K562 (cell line): ENCODE data around the gene ASMT. TPM values are rescaled to one million over a fixed set of nuclear protein-coding genes. Genes with fewer than 3 reads are reported as not detected.

ENCODE experiments used
- ATAC-seq: fragments of 200-7000 bp; cut with Tn5 transposase; 3 replicates; pipeline ENCODE4 v1.9.1; 2020; ENCODE audit warnings: moderate library complexity
- BruUV-seq: library from RNA; stranded (reverse); fragments of 400-500 nt; replicated peaks from 2 replicates; lab custom pipeline; 2021; lab: Mats Ljungman, UMichigan
- CTCF ChIA-PET: fragments of 300-600 bp; formaldehyde crosslinking; extraction: SDS; loops from one replicate; lab custom pipeline; 2021; ENCODE audit warnings: low intra/inter-chr PET ratio; lab: Yijun Ruan, JAX
- POLR2A ChIA-PET: fragments of 300-600, 350-650 bp; sonication (Branson Sonifier 250); formaldehyde crosslinking; extraction: SDS; loops from one replicate; lab custom pipeline; 2021; ENCODE audit warnings: antibody characterized with exemption, inconsistent platforms; lab: Yijun Ruan, JAX
- DNase-seq, 4 experiments: peaks; one replicate each; pipeline versions ENCODE4 v3.0.0 to v3.0.0-alpha.2; 2011 to 2018; ENCODE audit warnings: low spot score in 3 of 4, mixed read lengths in 3 of 4; ENCODE audit errors: extremely low read depth in 1 of 4
- FAIRE-seq: peaks from 2 replicates; lab custom pipeline; 2011; peaks lifted over from hg19 to GRCh38; lab: Jason Lieb, UNC
- H2AFZ ChIP-seq: 2 replicates; pipeline ENCODE4 v1.6.0; 2011; ENCODE audit warnings: low read depth, low read length, control low read depth, inconsistent platforms
- H3K27ac ChIP-seq: fragments of 200-600 bp; 3 replicates; pipeline ENCODE4 v1.8.0; 2011; ENCODE audit warnings: low read depth, mild to moderate bottlenecking, control low read depth, inconsistent platforms, low read length, moderate library complexity, mixed read lengths; ENCODE audit errors: extremely low read depth
- H3K27me3 ChIP-seq, 2 experiments: fragments of 300-600 bp in 1 of 2; 2 replicates in 1 of 2; 3 replicates in 1 of 2; pipeline versions ENCODE4 v1.6.0 to v1.8.0; 2011; ENCODE audit warnings: inconsistent platforms in 2 of 2, low read length in 2 of 2, mild to moderate bottlenecking in 1 of 2, mixed read lengths in 1 of 2, moderate library complexity in 1 of 2; ENCODE audit not compliant: control insufficient read depth in 2 of 2, insufficient read depth in 2 of 2
- H3K36me3 ChIP-seq: fragments of 300-600 bp; 3 replicates; pipeline ENCODE4 v1.8.0; 2011; ENCODE audit warnings: mild to moderate bottlenecking, low read length, inconsistent platforms; ENCODE audit not compliant: control insufficient read depth, insufficient read depth
- H3K4me1 ChIP-seq, 2 experiments: fragments of 200-600 bp in 1 of 2; replicated peaks in 1 of 2; 2 replicates in 1 of 2; 3 replicates in 1 of 2; pipeline versions ENCODE4 v1.5.1 to v1.8.0; 2011; ENCODE audit warnings: inconsistent platforms in 2 of 2, low read length in 2 of 2, mild to moderate bottlenecking in 1 of 2, mixed read lengths in 1 of 2, moderate library complexity in 1 of 2; ENCODE audit not compliant: control insufficient read depth in 2 of 2, insufficient read depth in 2 of 2
- H3K4me2 ChIP-seq: 2 replicates; pipeline ENCODE4 v1.6.1; 2011; ENCODE audit warnings: low read length, control low read depth, inconsistent platforms, mixed read lengths; ENCODE audit not compliant: insufficient read depth
- H3K4me3 ChIP-seq: fragments of 200-600 bp; sonication (generic), shearing (Covaris generic); 2 replicates; pipeline ENCODE4 v1.5.1; 2016; ENCODE audit warnings: control low read depth, inconsistent platforms
- H3K79me2 ChIP-seq: fragments of 200-600 bp; 3 replicates; pipeline ENCODE4 v1.8.0; 2011; ENCODE audit warnings: low read length, inconsistent platforms; ENCODE audit not compliant: control insufficient read depth, insufficient read depth
- H3K9ac ChIP-seq, 2 experiments: 2 replicates each; pipeline versions ENCODE4 v1.6.0 to v1.6.1; 2011; ENCODE audit warnings: low read depth in 2 of 2, low read length in 2 of 2, control low read depth in 1 of 2, inconsistent platforms in 1 of 2, mild to moderate bottlenecking in 1 of 2, mixed read lengths in 1 of 2; ENCODE audit not compliant: insufficient read depth in 1 of 2
- H3K9me1 ChIP-seq: one replicate; pipeline ENCODE4 v1.6.0; 2011; ENCODE audit warnings: inconsistent platforms, mild to moderate bottlenecking, low read length, moderate library complexity; ENCODE audit not compliant: control insufficient read depth, insufficient read depth
- H3K9me3 ChIP-seq: replicated peaks from 2 replicates; pipeline ENCODE4 v1.5.1; 2011; ENCODE audit warnings: low read depth, low read length, inconsistent platforms; ENCODE audit not compliant: control insufficient read depth, insufficient read depth
- H4K20me1 ChIP-seq: replicated peaks from 2 replicates; pipeline ENCODE4 v1.6.1; 2011; ENCODE audit warnings: low read length, inconsistent platforms, mixed read lengths; ENCODE audit not compliant: control insufficient read depth, insufficient read depth
- HNRNPK ChIP-seq: fragments of 200-400 bp; formaldehyde crosslinking; IDR thresholded peaks from one replicate; pipeline ENCODE4 v1.6.1; 2018; ENCODE audit warnings: mild to moderate bottlenecking, low read depth, low read length; ENCODE audit not compliant: poor library complexity, severe bottlenecking
- IFI16 ChIP-seq: fragments of 250-450 bp; sonication (Bioruptor Pico); IDR thresholded peaks from 2 replicates; pipeline ENCODE4 v2.1.2; 2022; ENCODE audit warnings: mild to moderate bottlenecking, inconsistent platforms
- MCM5 ChIP-seq: fragments of 450-650 bp; IDR thresholded peaks from 2 replicates; pipeline ENCODE4 v1.6.1; 2016; ENCODE audit warnings: low read depth
- RNF219 ChIP-seq: fragments of 250-450 bp; sonication (Bioruptor Pico); IDR thresholded peaks from 2 replicates; pipeline ENCODE4 v1.5.0; 2022; ENCODE audit warnings: mild to moderate bottlenecking
- SLC30A9 ChIP-seq: fragments of 250-450 bp; sonication (Bioruptor Pico); IDR thresholded peaks from 2 replicates; pipeline ENCODE4 v1.8.0; 2022; ENCODE audit warnings: mild to moderate bottlenecking, moderate library complexity
- STAT5B ChIP-seq: fragments of 250-450 bp; sonication (Bioruptor Pico); IDR thresholded peaks from 2 replicates; pipeline ENCODE4 v1.8.0; 2021; ENCODE audit warnings: mild to moderate bottlenecking, inconsistent platforms
- TGIF2 ChIP-seq: sonication (generic); formaldehyde crosslinking; IDR thresholded peaks from 2 replicates; pipeline ENCODE4 v1.8.1; 2022; ENCODE audit warnings: mild to moderate bottlenecking, missing genetic modification reagents, moderate library complexity
- ZFP36 ChIP-seq: fragments of 150-350 bp; IDR thresholded peaks from 2 replicates; pipeline ENCODE4 v1.6.1; 2018; ENCODE audit warnings: low read length, low read depth; ENCODE audit not compliant: partially characterized antibody
- WGBS: fragments of 100-300 bp; shearing (Covaris generic); methylation state at CpG from one replicate; pipeline ENCODE4 v1.1.6; 2016; ENCODE audit warnings: low coverage, mixed read lengths; ENCODE audit not compliant: insufficient coverage; ENCODE audit errors: missing lambda C conversion rate; 5-methylcytosine and 5-hydroxymethylcytosine counted together
- in situ Hi-C: fragments of 300-500 bp; cut with MboI; formaldehyde crosslinking; loops from 4 replicates; pipeline ENCODE4 v1.15.0; 2018; ENCODE audit warnings: inconsistent platforms, mixed read lengths
- intact Hi-C: fragments of 100-400 bp; cut with micrococcal nuclease; formaldehyde crosslinking; loops from 2 replicates; pipeline ENCODE4 v1.14.2; 2022
- polyA plus RNA-seq, 8 experiments: library from polyadenylated mRNA; depleted of rRNA in 4 of 8; stranded (reverse) in 5 of 8; unstranded in 3 of 8; fragments of >200 nt; fragmentation: Nextera tagmentation in 2 of 8; fragmentation: Illumina TruSeq in 1 of 8; extraction: Ambion mirVana in 2 of 8; extraction: Trizol in 1 of 8; gene quantifications; 2 replicates each; pipeline versions ENCODE4 v1.2.1 to v1.2.3, GENCODE V29; 2011 to 2014; ENCODE audit warnings: inconsistent platforms in 1 of 8, missing spikeins in 1 of 8
- total RNA-seq, 7 experiments: library from RNA; depleted of rRNA in 6 of 7; stranded (reverse); fragments of >200 nt in 6 of 7; fragmentation: Illumina TruSeq in 2 of 7; extraction: Trizol in 2 of 7; gene quantifications; 2 replicates each; pipeline versions ENCODE4 v1.2.1 to v1.2.3, GENCODE V29; 2011 to 2021; ENCODE audit warnings: low replicate concordance in 1 of 7

Gene ASMT
- total and polyA plus RNA-seq, 9 of the 15 experiments (the other 6 are each of a cell fraction or from before 2014, with no cell fraction given), result 0.06 TPM; not detected in 8

DNA sequence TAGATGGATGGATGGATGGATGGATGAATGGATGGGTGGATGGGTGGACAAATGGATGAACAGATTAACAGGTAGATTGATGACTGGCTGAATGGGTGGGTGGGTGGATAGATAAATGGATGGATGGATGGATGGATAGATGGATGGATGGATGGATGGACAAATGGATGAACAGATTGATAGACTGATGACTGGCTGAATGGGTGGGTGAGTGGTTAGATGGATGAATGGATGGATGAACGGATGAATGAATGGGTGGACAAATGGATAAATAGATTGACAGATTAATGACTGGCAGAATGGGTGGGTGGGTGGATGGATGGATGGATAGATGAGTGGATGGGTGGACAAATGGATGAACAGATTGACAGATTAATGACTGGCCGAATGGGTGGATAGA, 37.0 kb upstream of the ASMT start:
- ATAC-seq, result no peak
- in situ Hi-C loops, result loop anchor here (10.0 kb wide), 1 partner anchor 113 kb away; no protein-coding TSS in a partner anchor
- no peaks in the 10 kb centered on the region for H3K27me3 ChIP-seq
- BruUV-seq, result no TSS peak
- POLR2A ChIA-PET, result no interaction called here
- TF ChIP-seq RNF219 (CRISPR knock-in tag) (no peak), HNRNPK (no peak), IFI16 (CRISPR knock-in tag) (no peak), ZFP36 (no peak), TGIF2 (CRISPR knock-in tag) (no peak), STAT5B (CRISPR knock-in tag) (no peak), SLC30A9 (no peak), MCM5 (no peak)
- TF ChIP-seq, all 486 proteins: peak for 0
- intact Hi-C loops, result no loop called here
- no peak for DNase-seq
- no peak overlapping the region for H3K27ac ChIP-seq
- WGBS, result 5% methylated on average over 2 of the region's 2 CpGs
- no peaks in the 10 kb centered on the region; a peak in 1 of 5 replicates for H3K4me1 ChIP-seq
- no peaks in the 10 kb centered on the region for H3K9me1 ChIP-seq
- no peak for FAIRE-seq
- H3K36me3 ChIP-seq, result no peaks in the 10 kb centered on the region
- H3K79me2 ChIP-seq, result no peaks in the 10 kb centered on the region
- H4K20me1 ChIP-seq, result no peaks in the 10 kb centered on the region
- H3K9me3 ChIP-seq, result no peaks in the 10 kb centered on the region
- no peak overlapping the region for H3K4me3 ChIP-seq
- H3K9ac ChIP-seq, result no peak overlapping the region
- no peak overlapping the region for H2AFZ ChIP-seq
- H3K4me2 ChIP-seq, result no peak overlapping the region
- CTCF ChIA-PET, result no interaction called here
